ENCODE results near the gene SHC2. TPM values are rescaled to one million over a fixed set of nuclear protein-coding genes. Genes with fewer than 3 reads are reported as not detected.
A peak's percentile ranks its signal among the peaks of the same experiment; 100 is the strongest.

SHC2 gene
- total and polyA plus RNA-seq, 11 donors, result 6.7 to 35.8 (median 14.6) TPM

DNA sequence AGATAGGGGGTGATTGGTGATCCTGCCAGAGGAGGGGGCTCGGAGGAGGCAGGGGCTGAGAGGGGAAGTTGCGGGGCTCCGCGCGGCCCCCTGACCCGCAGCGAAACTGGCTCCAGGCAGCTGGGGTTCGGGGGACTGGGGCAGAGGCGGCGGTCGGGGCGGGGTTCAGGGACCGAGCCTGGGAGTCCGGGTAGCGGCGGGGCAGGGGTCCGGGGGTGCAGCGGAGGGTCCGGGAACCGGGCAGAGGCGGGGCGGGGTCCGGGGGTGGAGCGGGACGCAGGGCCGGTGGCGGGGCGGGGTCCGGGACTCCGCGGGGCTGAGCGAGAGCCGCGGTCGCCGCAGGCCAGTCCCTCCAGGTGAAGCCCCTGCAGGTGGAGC, 36.6 kb upstream of the SHC2 start:
- Histone ChIP-seq H3K4me3 (peak overlapping the region in 6 of 12 donors; percentile 9 to 37 (median 16)), H3K27ac (no peak overlapping the region), H3K4me1 (peaks cover 0 to 23% (median 5%) of the 10 kb centered on the region in 12 donors), H3K27me3 (peaks cover 20 to 51% (median 33%) of the 10 kb centered on the region in 9 donors), H3K9me3 (no peaks in the 10 kb centered on the region), H3K36me3 (no peaks in the 10 kb centered on the region)
- DNase-seq, result peak in 1 of 5 donors; percentile 27
- TF ChIP-seq POLR2A (IDR thresholded peaks at IDR 0.05), result no peak
- TF ChIP-seq, protein P1, sequence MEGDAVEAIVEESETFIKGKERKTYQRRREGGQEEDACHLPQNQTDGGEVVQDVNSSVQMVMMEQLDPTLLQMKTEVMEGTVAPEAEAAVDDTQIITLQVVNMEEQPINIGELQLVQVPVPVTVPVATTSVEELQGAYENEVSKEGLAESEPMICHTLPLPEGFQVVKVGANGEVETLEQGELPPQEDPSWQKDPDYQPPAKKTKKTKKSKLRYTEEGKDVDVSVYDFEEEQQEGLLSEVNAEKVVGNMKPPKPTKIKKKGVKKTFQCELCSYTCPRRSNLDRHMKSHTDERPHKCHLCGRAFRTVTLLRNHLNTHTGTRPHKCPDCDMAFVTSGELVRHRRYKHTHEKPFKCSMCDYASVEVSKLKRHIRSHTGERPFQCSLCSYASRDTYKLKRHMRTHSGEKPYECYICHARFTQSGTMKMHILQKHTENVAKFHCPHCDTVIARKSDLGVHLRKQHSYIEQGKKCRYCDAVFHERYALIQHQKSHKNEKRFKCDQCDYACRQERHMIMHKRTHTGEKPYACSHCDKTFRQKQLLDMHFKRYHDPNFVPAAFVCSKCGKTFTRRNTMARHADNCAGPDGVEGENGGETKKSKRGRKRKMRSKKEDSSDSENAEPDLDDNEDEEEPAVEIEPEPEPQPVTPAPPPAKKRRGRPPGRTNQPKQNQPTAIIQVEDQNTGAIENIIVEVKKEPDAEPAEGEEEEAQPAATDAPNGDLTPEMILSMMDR (IDR thresholded peaks at IDR 0.05), result no peak
- ATAC-seq, result no peak
- intact Hi-C loops (cut with DNase I), result no loop called here
- WGBS, 4 donors, result 0 to 6% (median 2%) methylated on average over 11 to 36 of the region's 36 CpGs

DNA sequence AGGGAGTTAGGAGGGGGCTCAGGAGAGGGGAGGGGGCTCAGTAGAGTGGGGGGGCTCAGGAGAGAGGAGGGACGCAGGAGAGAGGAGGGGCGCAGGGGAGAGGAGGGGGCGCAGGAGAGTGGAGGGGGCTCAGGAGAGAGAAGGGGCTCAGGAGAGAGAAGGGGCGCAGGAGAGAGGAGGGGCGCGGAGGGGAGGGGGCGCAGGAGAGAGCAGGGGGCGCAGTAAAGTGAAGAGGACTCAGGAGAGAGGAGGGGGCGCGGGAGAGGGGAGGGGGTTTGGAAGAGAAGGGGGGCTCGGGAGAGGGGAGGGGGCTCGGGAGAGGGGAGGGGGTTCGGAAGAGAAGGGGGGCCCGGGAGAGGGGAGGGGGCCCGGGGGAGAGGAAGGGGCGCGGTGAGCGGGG, 36.2 kb upstream of the SHC2 start:
- peaks cover 20 to 51% (median 33%) of the 10 kb centered on the region in 9 donors for H3K27me3 ChIP-seq
- intact Hi-C loops (cut with DNase I), result no loop called here
- WGBS, 4 donors, result 4 to 10% (median 9%) methylated on average over 8 to 18 of the region's 18 CpGs
- no peaks in the 10 kb centered on the region for H3K36me3 ChIP-seq
- no peak overlapping the region for H3K27ac ChIP-seq
- H3K9me3 ChIP-seq, result no peaks in the 10 kb centered on the region
- no peak for ATAC-seq
- peaks cover 0 to 23% (median 5%) of the 10 kb centered on the region in 12 donors for H3K4me1 ChIP-seq
- TF ChIP-seq, protein P1 (IDR thresholded peaks at IDR 0.05), result no peak
- no peak for TF ChIP-seq POLR2A (IDR thresholded peaks at IDR 0.05)
- DNase-seq, result no peak
- H3K4me3 ChIP-seq, result no peak overlapping the region

DNA sequence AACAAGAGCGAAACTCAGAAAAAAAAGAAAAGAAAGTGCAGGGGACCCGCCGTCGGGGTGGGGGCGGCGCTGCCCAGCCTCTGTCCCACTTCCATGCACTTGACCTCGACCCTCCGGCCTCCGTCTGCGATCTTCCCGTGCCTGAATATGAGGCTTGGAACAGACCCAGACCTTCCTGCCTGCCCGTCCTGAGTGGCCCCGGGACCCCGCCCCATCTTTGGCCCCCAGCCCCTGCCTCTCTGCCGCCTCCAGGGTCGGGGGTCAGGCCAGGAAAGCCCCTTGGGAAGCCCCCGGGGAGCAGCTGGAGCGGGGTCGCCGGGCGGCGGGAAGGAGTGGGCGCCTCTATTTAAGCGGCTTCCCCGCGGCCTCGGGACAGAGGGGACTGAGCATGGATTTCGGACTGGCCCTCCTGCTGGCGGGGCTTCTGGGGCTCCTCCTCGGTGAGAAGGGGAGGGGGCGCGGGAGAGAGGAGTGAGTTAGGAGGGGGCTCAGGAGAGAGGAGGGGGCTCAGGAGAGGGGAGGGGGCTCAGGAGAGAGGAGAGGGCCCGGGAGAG, 35.4 kb upstream of the SHC2 start, which contains the start of gene MADCAM1:
Gene MADCAM1 (plus strand): TSS at position 375 of the 554 bp plus-strand sequence. CDS start 14 bp downstream, at position 389.
- WGBS, 4 donors, result 7 to 17% (median 9%) methylated on average over 12 to 33 of the region's 33 CpGs
- peak in 2 of 5 donors; percentile 5 to 23 for DNase-seq
- TF ChIP-seq POLR2A (IDR thresholded peaks at IDR 0.05), result no peak
- TF ChIP-seq, protein P1 (IDR thresholded peaks at IDR 0.05), result no peak
- no peak for ATAC-seq
- Histone ChIP-seq H3K4me1 (peaks cover 0 to 23% (median 5%) of the 10 kb centered on the region in 12 donors), H3K9me3 (no peaks in the 10 kb centered on the region), H3K36me3 (no peaks in the 10 kb centered on the region), H3K27ac (no peak within 1 kb of the TSS), H3K4me3 (no peak within 1 kb of the TSS), H3K27me3 (peaks cover 20 to 50% (median 33%) of the 10 kb centered on the region in 9 donors)
- intact Hi-C loops (cut with DNase I), result no loop called here

DNA sequence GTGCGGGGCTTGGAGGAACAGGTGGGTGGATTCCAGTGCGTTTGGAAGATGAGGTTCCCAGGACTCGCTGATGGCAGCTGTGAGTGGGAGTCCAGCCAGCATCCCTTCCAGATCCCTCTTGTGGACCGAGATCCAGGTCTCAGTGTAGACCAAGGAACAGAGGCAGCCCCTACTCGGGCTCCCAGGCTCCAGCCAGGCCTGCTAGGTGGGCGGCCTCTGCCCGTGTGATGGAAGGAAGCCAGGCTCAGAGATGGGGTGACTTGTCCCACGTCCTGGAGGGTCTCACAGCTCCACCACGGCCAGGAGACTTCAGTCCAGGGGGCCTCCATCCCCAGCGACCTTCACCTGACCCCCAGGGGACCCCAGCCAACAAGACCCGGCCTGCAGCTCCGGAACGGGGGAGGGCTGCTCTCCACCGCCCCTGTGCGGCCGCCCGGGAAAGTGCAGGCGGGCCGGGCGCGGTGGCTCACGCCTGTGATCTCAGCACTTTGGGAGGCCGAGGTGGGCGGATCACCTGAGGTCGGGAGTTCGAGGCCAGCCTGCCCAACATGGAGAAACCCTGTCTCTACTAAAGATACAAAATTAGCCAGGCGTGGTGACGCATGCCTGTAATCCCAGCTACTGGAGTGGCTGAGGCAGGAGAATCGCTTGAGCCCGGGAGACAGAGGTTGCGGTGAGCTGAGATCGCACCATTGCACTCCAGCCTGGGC, 34.7 kb upstream of the SHC2 start:
- peak in 3 of 4 donors; percentile 5 to 32 (median 21) for ATAC-seq
- Histone ChIP-seq H3K27me3 (peaks cover 20 to 44% (median 33%) of the 10 kb centered on the region in 9 donors), H3K4me1 (peaks cover 0 to 23% (median 5%) of the 10 kb centered on the region in 12 donors), H3K36me3 (no peaks in the 10 kb centered on the region), H3K9me3 (no peaks in the 10 kb centered on the region), H3K4me3 (no peak overlapping the region), H3K27ac (no peak overlapping the region)
- DNase-seq, result peak in 2 of 5 donors; percentile 15 to 37
- 21 to 28% (median 25%) methylated on average over 27 to 32 of the region's 32 CpGs for WGBS, 4 donors
- TF ChIP-seq, protein P1 (IDR thresholded peaks at IDR 0.05), result peak; percentile 42 to 77 (median 65)
- TF ChIP-seq POLR2A (IDR thresholded peaks at IDR 0.05), result no peak
- intact Hi-C loops (cut with DNase I), result no loop called here
